Stimulated activated CD4-positive, alpha-beta T cell treated with anti-CD3 and anti-CD28 coated beads, TNF-alpha, amount 100 ng/mL, for 1 hour (primary cell): ENCODE data around the gene HOXD4.

Source experiments
- DNase-seq, 3 donors: peaks; one replicate each; pipeline ENCODE4 v3.0.0-alpha.2; 2020; ENCODE audit warnings: low read depth in 3 of 3, low spot score in 1 of 3

HOXD4 gene

DNA sequence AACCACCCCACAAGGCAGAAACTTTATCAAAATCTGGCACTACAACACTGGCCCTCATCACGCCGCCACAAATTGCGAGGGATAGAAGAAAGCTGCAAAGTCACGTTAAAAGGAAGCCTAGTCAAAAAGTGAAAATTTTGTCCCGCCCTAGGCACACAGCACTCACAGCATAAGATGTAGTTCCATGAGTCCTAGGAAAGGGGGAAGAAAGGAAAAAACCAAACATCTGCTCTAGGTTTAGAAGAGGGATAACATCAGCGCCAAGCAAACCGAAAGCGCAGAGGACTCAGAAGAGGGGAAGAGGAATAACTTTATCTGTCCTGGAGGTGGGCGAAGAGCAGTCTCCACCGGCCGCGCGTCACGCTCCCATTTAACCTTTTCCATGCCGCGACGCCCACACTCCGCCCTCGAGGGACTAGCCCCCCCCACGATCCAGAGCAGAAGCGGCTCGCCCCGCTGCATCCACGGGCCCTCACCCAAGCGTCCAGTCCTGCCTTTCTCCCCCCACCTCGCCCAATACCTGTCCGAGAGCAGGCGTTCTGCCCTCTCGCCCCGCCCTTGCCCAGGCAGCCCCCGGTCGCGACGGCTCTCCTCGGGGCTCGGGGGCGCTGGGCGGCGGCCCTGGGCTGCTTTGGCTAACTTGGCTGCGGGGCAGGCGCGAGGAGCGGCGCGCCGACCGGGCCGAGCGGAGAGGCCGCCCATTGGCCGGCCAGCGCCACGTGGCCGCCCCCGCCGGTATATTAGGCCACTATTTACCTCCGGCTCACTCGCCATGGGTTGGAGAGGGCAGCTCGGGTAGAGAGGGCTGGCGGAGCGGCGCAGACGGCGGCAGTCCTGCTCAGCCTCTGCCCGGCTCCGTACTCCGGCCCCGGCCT, 36.8 kb downstream of the HOXD4 start, which contains the start of gene HOXD1:
Gene HOXD1 (plus strand): TSS at position 770 of the 875 bp plus-strand sequence. CDS start 134 bp downstream, outside the sequence.
- DNase-seq, result no peak

DNA sequence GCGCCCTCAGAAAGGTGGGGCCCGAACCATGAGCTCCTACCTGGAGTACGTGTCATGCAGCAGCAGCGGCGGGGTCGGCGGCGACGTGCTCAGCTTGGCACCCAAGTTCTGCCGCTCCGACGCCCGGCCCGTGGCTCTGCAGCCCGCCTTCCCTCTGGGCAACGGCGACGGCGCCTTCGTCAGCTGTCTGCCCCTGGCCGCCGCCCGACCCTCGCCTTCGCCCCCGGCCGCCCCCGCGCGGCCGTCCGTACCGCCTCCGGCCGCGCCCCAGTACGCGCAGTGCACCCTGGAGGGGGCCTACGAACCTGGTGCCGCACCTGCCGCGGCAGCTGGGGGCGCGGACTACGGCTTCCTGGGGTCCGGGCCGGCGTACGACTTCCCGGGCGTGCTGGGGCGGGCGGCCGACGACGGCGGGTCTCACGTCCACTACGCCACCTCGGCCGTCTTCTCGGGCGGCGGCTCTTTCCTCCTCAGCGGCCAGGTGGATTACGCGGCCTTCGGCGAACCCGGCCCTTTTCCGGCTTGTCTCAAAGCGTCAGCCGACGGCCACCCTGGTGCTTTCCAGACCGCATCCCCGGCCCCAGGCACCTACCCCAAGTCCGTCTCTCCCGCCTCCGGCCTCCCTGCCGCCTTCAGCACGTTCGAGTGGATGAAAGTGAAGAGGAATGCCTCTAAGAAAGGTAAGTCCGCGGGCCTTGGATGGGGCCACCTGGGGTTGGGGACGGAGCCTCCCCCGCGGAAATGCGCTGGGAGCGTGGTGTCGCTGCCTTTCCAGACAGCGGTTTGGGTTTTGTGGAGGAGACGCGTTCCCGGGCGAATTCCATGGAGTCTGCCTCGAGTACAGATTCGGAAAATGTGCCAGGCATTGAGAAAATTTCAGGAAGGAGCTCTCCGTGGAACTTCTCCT, 37.7 kb downstream of the HOXD4 start:
- no peak for DNase-seq

GRCh38 chr2:176189681-176190641, 38.6 kb downstream of the HOXD4 start:
- no peak for DNase-seq

DNA sequence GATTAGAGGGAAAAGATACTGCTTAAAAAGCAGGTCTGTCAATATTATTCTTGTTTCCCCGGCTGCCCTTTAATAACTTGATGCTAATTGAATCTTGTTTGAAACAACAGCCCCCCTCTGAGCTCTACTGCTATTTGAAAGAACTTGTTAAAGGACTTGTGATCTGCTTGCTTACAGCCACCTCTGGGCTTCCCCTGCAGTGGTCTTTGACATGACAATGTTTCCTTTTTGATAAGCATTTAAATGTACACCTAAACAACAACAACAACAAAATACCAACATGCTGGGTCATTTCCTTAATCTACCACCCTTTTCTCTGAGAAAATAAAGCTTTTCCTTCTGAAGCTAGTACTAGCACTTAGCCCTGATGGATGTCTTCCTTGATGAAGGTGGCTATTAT, 41.0 kb downstream of the HOXD4 start:
- DNase-seq, result no peak

GRCh38 chr2:176193048-176193447, 41.7 kb downstream of the HOXD4 start:
- DNase-seq, result no peak

- DNase-seq, result no peak
These were observed 48.6 kb downstream of the HOXD4 start for GRCh38 chr2:176199902-176200301.

- DNase-seq, result no peak
These were observed 49.6 kb downstream of the HOXD4 start for GRCh38 chr2:176200971-176201370.

DNA sequence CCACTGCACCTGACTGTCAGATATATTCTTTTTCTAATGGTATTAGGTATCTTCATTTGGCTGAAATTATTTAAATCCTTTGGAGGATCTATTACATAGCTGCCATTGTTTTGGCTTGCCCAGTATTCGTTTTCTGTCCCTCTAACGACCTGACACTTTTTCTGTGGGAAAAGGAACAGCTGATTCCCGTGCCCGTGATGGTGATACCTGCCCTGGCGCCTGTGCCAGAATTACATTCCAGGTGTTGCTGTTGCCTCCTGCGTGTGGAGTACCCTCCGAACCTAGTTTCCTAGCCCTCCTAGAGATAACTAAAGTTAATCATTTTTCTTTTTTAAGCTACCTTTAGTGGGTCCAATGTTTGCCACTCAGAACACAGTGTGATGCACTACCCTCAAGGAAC, 51.1 kb downstream of the HOXD4 start:
- no peak for DNase-seq
